ENCODE measurements around the gene CPEB4.

- TF ChIP-seq CTCF (conservative IDR thresholded peaks at IDR 0.05; ENCODE audit: low read depth in 2 of 2) (no peak), POLR2AphosphoS5 (IDR thresholded peaks at IDR 0.05; ENCODE audit: low read depth) (no peak)
These were observed 32.8 kb upstream of the CPEB4 start for GRCh38 chr5:173855162-173855994.
